Erythroblast (primary cell): ENCODE data around the gene ELMOD3.

Experiments
- GATA1 ChIP-seq: IDR thresholded peaks from 2 replicates; pipeline ENCODE4 v1.6.1; 2011; ENCODE audit warnings: low read depth, mild to moderate bottlenecking, control low read depth, low read length, moderate library complexity
- POLR2A ChIP-seq: IDR thresholded peaks from 2 replicates; pipeline ENCODE4 v1.6.1; 2011; ENCODE audit warnings: mild to moderate bottlenecking, low read length

DNA sequence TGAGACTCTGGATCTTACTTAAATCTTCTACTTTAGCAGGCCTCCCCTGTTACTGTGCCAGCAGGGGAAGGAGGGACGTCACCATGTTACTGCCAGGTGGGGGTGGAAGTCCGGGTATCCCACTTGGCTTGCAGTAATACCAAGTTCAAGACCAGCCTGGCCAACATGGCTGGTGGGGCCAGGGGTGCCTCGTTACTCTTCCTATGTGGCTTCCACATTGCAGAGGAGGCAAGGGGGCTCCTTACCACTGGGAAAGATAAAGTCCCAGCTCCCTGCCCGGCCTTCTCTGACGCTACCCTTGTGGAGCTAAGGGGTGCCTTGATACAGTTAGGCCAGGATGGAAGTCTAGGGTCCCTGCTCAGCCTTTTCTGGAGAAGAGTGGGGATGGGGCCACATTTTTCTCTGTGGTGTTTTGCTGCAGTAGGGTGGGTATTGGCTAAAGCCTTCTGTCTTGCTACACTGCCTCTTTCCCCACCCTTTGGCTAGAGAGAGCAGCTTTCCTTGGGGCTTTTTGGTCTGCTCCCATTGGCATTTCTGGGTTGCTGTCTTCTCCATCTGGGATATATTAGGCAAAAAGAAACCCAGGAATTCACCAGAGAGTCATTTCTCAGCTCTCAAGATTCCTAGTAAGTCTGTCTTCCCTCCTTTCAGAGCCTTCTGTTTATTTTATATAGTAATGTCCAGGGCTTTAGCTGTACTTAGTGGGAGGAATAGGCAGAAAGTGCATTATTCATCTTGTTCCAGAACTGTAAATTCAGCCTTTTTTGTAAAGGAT, 21.9 kb downstream of the ELMOD3 start:
- TF ChIP-seq POLR2A (no peak), GATA1 (no peak)
